GM12801 (cell line): Measurements from ENCODE around the gene CACNA1C.

Experiments used
- CTCF ChIP-seq: IDR thresholded peaks from one replicate; pipeline ENCODE4 v1.5.1; 2011; ENCODE audit warnings: control low read depth; ENCODE audit not compliant: insufficient read length; ENCODE audit errors: extremely low read depth

CACNA1C gene

DNA sequence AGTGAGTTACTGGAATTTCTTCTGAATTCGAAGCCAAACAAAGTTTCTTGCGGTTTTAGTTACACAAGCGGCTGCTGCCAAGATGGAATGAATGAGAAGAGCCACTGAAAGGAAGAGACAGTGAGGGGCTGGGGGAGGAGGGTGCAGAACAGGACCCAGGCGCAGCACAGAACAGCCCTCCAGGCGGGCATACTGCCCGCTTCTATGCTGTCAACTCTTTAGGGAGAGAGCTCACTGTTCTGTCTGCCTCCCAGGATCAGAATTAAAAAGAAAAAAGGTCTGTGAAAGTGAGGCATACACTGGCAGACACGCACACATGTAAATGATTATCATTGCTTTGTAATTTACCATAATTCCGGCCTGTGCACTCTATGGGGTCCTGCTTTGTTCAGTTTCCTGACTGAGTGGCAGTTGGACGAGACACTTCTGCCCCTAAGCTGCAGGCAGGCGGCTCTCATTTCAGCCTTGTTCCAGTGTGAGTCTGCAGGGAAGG is 231.6 kb downstream of the CACNA1C start:
- no peak for TF ChIP-seq CTCF

DNA sequence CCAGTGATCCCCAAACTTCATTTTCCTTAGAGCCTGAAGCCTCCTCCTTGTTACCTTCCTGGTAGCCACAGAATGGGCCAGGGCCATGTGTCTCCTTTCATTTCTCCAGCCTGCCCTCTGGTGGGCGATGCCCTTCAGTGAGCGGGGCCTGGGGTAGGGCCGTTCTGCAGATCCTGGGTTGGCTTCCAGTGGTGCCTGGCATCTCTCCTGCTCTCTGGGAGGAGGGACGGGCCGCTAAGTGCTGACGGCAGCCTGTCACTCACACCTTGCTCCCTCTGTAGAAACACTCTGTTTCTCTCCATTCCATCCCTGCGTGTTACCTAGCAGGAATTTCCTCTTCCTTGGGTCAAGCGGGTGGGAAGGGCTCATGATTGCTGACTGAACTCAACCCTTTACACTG is 232.1 kb downstream of the CACNA1C start:
- no peak for TF ChIP-seq CTCF

DNA sequence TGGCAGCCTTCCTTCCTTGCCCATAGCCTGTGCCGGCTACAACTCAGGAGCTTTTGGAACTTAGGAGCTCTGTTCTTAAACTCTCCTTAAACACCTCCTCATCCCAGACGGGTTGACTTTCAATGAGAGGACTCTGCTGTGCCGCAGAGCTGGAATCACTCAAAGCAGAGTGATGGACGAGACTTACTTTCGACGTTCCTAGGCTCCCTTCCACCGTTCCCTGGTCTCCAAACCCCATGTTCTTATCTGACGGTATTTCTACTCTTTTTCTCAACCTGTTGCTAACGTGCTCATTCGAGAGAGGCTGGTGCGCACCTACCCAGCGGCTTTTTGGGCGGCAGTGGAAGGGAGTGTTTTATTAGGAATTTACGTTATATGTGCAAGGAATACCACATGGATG is 232.7 kb downstream of the CACNA1C start:
- no peak for TF ChIP-seq CTCF

DNA sequence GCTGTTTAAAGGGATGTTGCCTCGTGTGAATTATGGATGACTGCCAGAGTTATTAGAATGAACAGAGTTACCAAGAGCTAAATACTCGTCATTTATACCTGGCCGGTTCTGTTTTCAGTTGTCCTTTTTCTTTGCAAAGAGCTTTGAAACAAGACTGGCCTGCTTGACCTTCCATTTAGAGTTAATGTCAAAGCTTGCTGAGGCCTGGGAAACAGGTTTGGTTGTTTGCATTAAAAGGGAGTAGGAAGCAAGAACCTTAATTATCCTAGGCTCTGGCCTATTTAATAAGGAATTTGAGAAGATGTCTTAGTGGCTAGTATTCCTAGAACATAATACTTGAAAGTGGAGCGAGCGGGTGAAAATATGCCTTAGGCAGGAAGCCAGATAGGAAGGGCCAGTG is 233.3 kb downstream of the CACNA1C start:
- no peak for TF ChIP-seq CTCF

- no peak for TF ChIP-seq CTCF
Measured at GRCh38 chr12:2286461-2287131, 233.8 kb downstream of the CACNA1C start.

- TF ChIP-seq CTCF, result no peak
Measured at GRCh38 chr12:2287151-2287550, 234.4 kb downstream of the CACNA1C start.

DNA sequence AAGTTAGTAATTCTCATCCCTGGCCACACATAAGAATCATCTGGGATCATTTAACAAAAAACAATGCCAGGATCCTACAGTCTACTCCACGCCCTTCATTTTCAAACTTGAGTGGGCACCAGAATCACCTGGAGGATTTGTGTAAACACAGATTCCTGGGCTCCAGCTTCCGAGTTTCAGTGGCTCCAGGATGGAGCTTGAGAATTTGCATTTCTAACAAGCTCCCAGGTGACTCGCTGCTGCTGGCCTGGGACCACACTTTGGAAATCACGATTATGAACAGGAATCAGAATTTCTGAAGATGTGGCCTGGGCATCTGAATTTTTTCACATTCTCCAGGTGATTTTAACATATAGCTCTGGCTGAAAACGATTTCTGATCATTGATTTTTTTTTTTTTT is 234.8 kb downstream of the CACNA1C start:
- TF ChIP-seq CTCF, result no peak
